H1 (cell line): ENCODE results near the gene USP12.

Experiments used
- BACH1 ChIP-seq: IDR thresholded peaks from 2 replicates; pipeline ENCODE4 v1.6.1; 2012; ENCODE audit warnings: low read length, improper control_type of control experiment
- CEBPB ChIP-seq: IDR thresholded peaks from 2 replicates; pipeline ENCODE4 v1.6.1; 2012; ENCODE audit warnings: low read depth, low read length
- EP300 ChIP-seq, 2 experiments: IDR thresholded peaks; 1 replicate in 1 of 2; 2 replicates in 1 of 2; pipeline ENCODE4 v1.6.1; 2011 to 2012; ENCODE audit warnings: low read depth in 2 of 2, low read length in 2 of 2, mild to moderate bottlenecking in 2 of 2, borderline replicate concordance in 1 of 2, inconsistent platforms in 1 of 2, moderate library complexity in 1 of 2
- EZH2 ChIP-seq: fragments of 200-600 bp; sonication (generic); IDR thresholded peaks from 2 replicates; pipeline ENCODE4 v1.7.1; 2012; ENCODE audit warnings: low read depth, mild to moderate bottlenecking, moderate library complexity, low read length, inconsistent platforms; ENCODE audit not compliant: severe bottlenecking
- GABPA ChIP-seq: IDR thresholded peaks from 2 replicates; pipeline ENCODE4 v1.6.1; 2011; ENCODE audit warnings: mild to moderate bottlenecking, low read length, moderate library complexity, borderline replicate concordance; ENCODE audit not compliant: insufficient read depth
- POLR2A ChIP-seq, 2 experiments: IDR thresholded peaks; 1 replicate in 1 of 2; 2 replicates in 1 of 2; pipeline ENCODE4 v1.6.1; 2011; ENCODE audit warnings: low read depth in 2 of 2, low read length in 2 of 2, mild to moderate bottlenecking in 2 of 2; ENCODE audit errors: control extremely low read depth in 1 of 2
- SIRT6 ChIP-seq: IDR thresholded peaks from one replicate; pipeline ENCODE4 v1.7.1; 2012; ENCODE audit warnings: low read length, inconsistent platforms
- TAF1 ChIP-seq: IDR thresholded peaks from 2 replicates; pipeline ENCODE4 v1.6.1; 2011; ENCODE audit warnings: mild to moderate bottlenecking, low read depth, low read length
- TF ChIP-seq, protein P1 (sequence below), 3 experiments: IDR thresholded peaks; 1 replicate in 2 of 3; 2 replicates in 1 of 3; pipeline versions ENCODE4 v1.5.1 to v1.6.1; 2011; ENCODE audit warnings: low read length in 3 of 3, mild to moderate bottlenecking in 3 of 3, inconsistent platforms in 2 of 3, low read depth in 1 of 3, moderate library complexity in 1 of 3; ENCODE audit not compliant: insufficient read depth in 1 of 3; ENCODE audit errors: control extremely low read depth in 1 of 3

DNA sequence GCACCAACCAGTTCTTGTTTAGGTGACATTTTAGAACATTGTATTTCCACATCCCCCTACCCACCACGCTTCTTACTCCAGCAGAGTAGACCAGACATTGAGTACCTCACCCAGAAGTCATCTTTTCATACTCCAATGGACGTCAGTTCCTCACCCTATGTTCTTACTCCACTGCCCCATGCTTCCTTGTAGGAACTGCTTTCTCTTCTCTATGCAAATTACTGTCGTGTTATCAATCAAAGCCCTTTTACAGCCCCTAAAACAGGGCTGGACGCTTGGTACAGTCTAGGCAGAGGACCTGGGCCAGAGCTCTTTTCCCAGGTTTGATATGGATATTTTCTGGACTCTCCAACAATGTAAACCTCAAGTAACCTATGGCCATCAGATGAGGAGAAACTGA is 58.2 kb downstream of the USP12 start:
- TF ChIP-seq TAF1 (no peak), BACH1 (no peak), EZH2 (no peak), POLR2A (IDR thresholded peaks at IDR 0.05; ENCODE audit: control extremely low read depth in 1 of 2, low read depth in 2 of 2, low read length in 2 of 2) (no peak), CEBPB (no peak), SIRT6 (no peak), GABPA (no peak), EP300 (IDR thresholded peaks at IDR 0.05; ENCODE audit: borderline replicate concordance in 1 of 2, low read depth in 2 of 2, low read length in 2 of 2) (no peak)
- TF ChIP-seq, protein P1, sequence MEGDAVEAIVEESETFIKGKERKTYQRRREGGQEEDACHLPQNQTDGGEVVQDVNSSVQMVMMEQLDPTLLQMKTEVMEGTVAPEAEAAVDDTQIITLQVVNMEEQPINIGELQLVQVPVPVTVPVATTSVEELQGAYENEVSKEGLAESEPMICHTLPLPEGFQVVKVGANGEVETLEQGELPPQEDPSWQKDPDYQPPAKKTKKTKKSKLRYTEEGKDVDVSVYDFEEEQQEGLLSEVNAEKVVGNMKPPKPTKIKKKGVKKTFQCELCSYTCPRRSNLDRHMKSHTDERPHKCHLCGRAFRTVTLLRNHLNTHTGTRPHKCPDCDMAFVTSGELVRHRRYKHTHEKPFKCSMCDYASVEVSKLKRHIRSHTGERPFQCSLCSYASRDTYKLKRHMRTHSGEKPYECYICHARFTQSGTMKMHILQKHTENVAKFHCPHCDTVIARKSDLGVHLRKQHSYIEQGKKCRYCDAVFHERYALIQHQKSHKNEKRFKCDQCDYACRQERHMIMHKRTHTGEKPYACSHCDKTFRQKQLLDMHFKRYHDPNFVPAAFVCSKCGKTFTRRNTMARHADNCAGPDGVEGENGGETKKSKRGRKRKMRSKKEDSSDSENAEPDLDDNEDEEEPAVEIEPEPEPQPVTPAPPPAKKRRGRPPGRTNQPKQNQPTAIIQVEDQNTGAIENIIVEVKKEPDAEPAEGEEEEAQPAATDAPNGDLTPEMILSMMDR (IDR thresholded peaks at IDR 0.05; ENCODE audit: control extremely low read depth in 1 of 3, insufficient read depth in 1 of 3, low read depth in 1 of 3, low read length in 3 of 3) = no peak
